Measurements from ENCODE around the gene RCL1.

- TF ChIP-seq, protein P1, sequence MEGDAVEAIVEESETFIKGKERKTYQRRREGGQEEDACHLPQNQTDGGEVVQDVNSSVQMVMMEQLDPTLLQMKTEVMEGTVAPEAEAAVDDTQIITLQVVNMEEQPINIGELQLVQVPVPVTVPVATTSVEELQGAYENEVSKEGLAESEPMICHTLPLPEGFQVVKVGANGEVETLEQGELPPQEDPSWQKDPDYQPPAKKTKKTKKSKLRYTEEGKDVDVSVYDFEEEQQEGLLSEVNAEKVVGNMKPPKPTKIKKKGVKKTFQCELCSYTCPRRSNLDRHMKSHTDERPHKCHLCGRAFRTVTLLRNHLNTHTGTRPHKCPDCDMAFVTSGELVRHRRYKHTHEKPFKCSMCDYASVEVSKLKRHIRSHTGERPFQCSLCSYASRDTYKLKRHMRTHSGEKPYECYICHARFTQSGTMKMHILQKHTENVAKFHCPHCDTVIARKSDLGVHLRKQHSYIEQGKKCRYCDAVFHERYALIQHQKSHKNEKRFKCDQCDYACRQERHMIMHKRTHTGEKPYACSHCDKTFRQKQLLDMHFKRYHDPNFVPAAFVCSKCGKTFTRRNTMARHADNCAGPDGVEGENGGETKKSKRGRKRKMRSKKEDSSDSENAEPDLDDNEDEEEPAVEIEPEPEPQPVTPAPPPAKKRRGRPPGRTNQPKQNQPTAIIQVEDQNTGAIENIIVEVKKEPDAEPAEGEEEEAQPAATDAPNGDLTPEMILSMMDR (IDR thresholded peaks at IDR 0.05; ENCODE audit: borderline replicate concordance, extremely low read depth, low read length, poor library complexity, severe bottlenecking): no peak
- TF ChIP-seq EZH2 (IDR thresholded peaks at IDR 0.05; ENCODE audit: borderline replicate concordance, low read depth, low read length, severe bottlenecking): no peak
These were observed 4.9 kb upstream of the RCL1 start for GRCh38 chr9:4787876-4788275.

All from DND-41 (cell line).